Lower leg skin (tissue), 3 donors: ENCODE measurements around the gene USP48.

Experiments
- CTCF ChIP-seq, 3 donors: fragments of 450-650 bp; IDR thresholded peaks; one replicate each; pipeline ENCODE4 v1.5.1; 2016; ENCODE audit warnings: antibody characterized with exemption in 3 of 3, mild to moderate bottlenecking in 3 of 3, moderate library complexity in 2 of 3
- POLR2A ChIP-seq, 2 donors: fragments of 450-650 bp; IDR thresholded peaks; one replicate each; pipeline ENCODE4 v1.6.1; 2016 to 2017; ENCODE audit warnings: antibody characterized with exemption in 2 of 2, mild to moderate bottlenecking in 1 of 2, moderate library complexity in 1 of 2

- TF ChIP-seq CTCF (IDR thresholded peaks at IDR 0.05) (no peak), POLR2A (IDR thresholded peaks at IDR 0.05) (no peak)
Observed at GRCh38 chr1:21667348-21668231, 115.4 kb downstream of the USP48 start.
